Glutamatergic neuron (in vitro differentiated cells): ENCODE data around the gene STX1B. TPM values are rescaled to one million over a fixed set of nuclear protein-coding genes. Genes with fewer than 3 reads are reported as not detected.
A peak's percentile ranks its signal among the peaks of the same experiment; 100 is the strongest.

Source experiments
- DNase-seq: peaks from one replicate; pipeline ENCODE4 v3.0.0; 2022
- H3K27ac Mint-ChIP-seq: one replicate; pipeline ENCODE4 v1.8.0; 2020; ENCODE audit warnings: mild to moderate bottlenecking, mixed read lengths, inconsistent platforms; ENCODE audit not compliant: unreplicated experiment
- H3K27me3 Mint-ChIP-seq: one replicate; pipeline ENCODE4 v1.8.0; 2020; ENCODE audit warnings: mild to moderate bottlenecking, moderate library complexity, mixed read lengths, inconsistent platforms; ENCODE audit not compliant: unreplicated experiment
- H3K36me3 Mint-ChIP-seq: one replicate; pipeline ENCODE4 v1.8.0; 2020; ENCODE audit warnings: mild to moderate bottlenecking, mixed read lengths, inconsistent platforms; ENCODE audit not compliant: unreplicated experiment
- H3K4me1 Mint-ChIP-seq: one replicate; pipeline ENCODE4 v1.8.0; 2020; ENCODE audit warnings: mild to moderate bottlenecking, low read depth, mixed read lengths, inconsistent platforms; ENCODE audit not compliant: unreplicated experiment
- H3K4me3 Mint-ChIP-seq: one replicate; pipeline ENCODE4 v1.8.0; 2020; ENCODE audit warnings: mild to moderate bottlenecking, mixed read lengths, inconsistent platforms; ENCODE audit not compliant: unreplicated experiment
- H3K9me3 Mint-ChIP-seq: one replicate; pipeline ENCODE4 v1.8.0; 2020; ENCODE audit warnings: mild to moderate bottlenecking, moderate library complexity, mixed read lengths, inconsistent platforms; ENCODE audit not compliant: unreplicated experiment
- total RNA-seq: library from RNA; stranded (reverse); fragmentation: NEBNext Ultra II Directional; extraction: Animal tissue kit (Norgen Biotek cat#: 25700); gene quantifications from one replicate; pipeline ENCODE4 v1.2.1, GENCODE V29; 2021; ENCODE audit not compliant: unreplicated experiment
- TF ChIP-seq, protein P1 (sequence below): fragments of 200-600 bp; sonication (generic); IDR thresholded peaks from one replicate; pipeline ENCODE4 v1.5.0; 2021; ENCODE audit not compliant: partially characterized antibody, unreplicated experiment

The STX1B gene
- total RNA-seq, 1 donor from 2014 or later, result 51.6 TPM

DNA sequence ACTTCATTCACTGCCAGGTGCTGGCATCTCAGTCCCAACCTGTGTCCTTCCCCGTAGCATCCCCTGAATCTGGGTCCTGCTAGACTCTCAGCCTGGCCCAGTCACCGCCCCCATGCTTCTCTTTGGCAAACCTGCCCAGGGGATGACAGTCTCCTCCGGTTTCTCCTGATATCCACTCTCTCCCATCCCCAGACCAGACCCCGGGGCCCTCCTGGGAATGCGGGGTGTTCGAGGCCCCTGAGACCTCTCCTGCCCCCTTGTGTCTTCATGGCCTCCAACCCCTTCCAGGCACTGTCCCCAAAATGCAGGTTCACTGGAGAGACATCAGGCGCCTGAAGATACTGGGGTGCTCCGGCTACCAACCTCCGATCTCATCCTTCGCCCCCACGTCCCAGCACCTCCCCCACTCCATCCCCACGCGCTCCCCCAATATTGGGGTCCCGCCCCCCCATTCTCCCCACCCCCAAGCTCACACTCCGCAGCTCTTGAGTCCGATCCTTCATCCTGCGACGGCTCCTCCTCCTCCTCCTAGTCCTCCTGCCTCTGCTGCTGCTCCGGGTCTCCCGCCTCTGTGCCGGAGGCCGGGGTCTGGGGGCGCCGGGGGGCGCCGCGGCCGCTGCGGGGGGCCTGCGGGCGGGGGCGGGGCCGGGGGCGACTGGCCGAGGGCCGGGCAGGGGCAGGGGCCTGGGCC lies 399 bp downstream of the STX1B start:
- Mint-ChIP-seq H3K4me1 (peaks cover 19% of the 10 kb centered on the region), H3K9me3 (peaks cover 10% of the 10 kb centered on the region), H3K36me3 (no peaks in the 10 kb centered on the region), H3K27me3 (peaks cover 7% of the 10 kb centered on the region), H3K27ac (peak overlapping the region; percentile 68), H3K4me3 (peak overlapping the region; percentile 94)
- DNase-seq, result peak; percentile 42
- TF ChIP-seq, protein P1, sequence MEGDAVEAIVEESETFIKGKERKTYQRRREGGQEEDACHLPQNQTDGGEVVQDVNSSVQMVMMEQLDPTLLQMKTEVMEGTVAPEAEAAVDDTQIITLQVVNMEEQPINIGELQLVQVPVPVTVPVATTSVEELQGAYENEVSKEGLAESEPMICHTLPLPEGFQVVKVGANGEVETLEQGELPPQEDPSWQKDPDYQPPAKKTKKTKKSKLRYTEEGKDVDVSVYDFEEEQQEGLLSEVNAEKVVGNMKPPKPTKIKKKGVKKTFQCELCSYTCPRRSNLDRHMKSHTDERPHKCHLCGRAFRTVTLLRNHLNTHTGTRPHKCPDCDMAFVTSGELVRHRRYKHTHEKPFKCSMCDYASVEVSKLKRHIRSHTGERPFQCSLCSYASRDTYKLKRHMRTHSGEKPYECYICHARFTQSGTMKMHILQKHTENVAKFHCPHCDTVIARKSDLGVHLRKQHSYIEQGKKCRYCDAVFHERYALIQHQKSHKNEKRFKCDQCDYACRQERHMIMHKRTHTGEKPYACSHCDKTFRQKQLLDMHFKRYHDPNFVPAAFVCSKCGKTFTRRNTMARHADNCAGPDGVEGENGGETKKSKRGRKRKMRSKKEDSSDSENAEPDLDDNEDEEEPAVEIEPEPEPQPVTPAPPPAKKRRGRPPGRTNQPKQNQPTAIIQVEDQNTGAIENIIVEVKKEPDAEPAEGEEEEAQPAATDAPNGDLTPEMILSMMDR, result no peak

DNA sequence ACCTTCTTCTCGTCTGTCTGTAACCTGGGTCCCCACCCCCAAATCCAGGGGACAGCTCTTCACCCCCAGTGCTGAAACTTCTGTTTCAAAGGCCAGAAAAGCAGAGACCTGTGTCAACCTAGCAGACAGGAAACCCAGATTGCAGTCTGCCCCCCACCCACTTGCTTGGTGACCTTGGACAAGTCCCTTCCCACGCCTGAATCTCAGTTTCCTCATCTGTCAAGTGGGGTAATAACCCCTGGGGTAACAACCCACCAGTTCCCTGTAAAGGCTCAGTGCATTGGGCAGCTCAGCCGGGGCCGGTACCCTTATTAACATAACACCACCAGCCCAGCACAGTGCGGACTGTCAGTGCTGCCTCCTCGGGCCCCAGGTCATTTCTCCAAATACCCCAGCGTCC lies 1.3 kb downstream of the STX1B start:
- H3K4me1 Mint-ChIP-seq, result peaks cover 20% of the 10 kb centered on the region
- peak overlapping the region; percentile 94 for H3K4me3 Mint-ChIP-seq
- TF ChIP-seq, protein P1, result no peak
- no peak overlapping the region for H3K27ac Mint-ChIP-seq
- H3K9me3 Mint-ChIP-seq, result peaks cover 10% of the 10 kb centered on the region
- no peaks in the 10 kb centered on the region for H3K36me3 Mint-ChIP-seq
- DNase-seq, result no peak
- H3K27me3 Mint-ChIP-seq, result peaks cover 6% of the 10 kb centered on the region

DNA sequence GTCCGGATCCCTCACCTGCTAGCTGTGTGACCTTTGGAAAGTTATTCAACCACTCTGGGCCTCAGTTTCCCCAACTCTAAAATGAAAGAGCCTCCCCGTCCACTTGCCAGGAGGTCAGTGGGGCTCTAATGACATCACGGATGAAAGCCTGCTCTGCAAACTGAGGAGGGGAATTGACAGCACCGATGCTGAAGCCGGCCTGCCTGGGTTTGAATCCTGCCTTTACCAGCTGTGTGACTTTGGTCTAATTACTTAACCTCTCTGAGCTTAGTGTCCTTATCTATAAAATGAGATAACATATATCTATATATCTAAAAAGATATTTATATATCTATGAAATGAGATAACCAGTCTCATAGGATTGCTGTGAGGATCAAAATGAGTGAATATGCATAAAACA lies 1.9 kb downstream of the STX1B start:
- no peaks in the 10 kb centered on the region for H3K36me3 Mint-ChIP-seq
- peaks cover 6% of the 10 kb centered on the region for H3K27me3 Mint-ChIP-seq
- H3K27ac Mint-ChIP-seq, result no peak overlapping the region
- peaks cover 21% of the 10 kb centered on the region for H3K4me1 Mint-ChIP-seq
- TF ChIP-seq, protein P1, result no peak
- DNase-seq, result no peak
- peak overlapping the region; percentile 61 for H3K4me3 Mint-ChIP-seq
- peaks cover 10% of the 10 kb centered on the region for H3K9me3 Mint-ChIP-seq

DNA sequence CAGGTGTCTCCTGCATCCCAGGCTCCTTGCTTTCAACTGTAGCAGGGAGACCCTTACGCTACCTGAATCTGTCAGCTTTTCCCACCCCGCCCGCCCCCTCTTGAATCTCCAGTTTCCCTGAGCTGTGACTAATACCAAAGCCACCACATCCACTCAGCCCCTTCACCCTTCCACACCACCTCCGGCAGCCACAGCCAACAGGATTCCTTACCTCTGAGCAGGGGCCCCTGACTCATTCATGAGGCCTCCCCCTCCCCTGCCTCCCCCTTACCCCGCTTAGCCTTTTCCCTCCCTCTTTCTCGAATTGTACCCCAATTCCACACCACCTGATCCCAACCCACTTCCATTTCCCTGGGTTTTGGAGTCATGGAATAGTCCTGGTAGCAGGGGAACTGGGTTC lies 2.3 kb downstream of the STX1B start:
- Mint-ChIP-seq H3K27me3 (peaks cover 8% of the 10 kb centered on the region), H3K27ac (no peak overlapping the region), H3K4me1 (peaks cover 25% of the 10 kb centered on the region), H3K36me3 (no peaks in the 10 kb centered on the region), H3K9me3 (peaks cover 12% of the 10 kb centered on the region), H3K4me3 (no peak overlapping the region)
- no peak for DNase-seq
- TF ChIP-seq, protein P1, result no peak

DNA sequence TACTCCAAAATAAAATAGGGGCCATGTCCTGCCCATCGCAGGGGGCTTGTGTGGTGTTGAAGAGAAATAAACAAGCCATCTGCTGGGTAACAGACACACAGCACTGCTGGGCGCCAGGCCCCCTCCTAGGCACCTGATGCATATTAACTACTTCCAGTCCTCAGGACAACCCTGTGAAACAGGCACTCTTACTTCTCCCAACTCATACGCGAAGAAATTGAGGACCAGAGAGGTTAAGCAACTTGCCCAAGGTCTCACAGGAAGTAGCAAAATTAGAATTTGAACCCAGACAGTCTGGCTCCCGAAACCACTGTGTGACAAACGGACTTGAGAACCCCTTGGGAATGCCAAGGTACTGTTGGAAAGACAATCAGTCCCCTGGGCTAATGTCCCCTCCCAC lies 2.8 kb downstream of the STX1B start:
- no peaks in the 10 kb centered on the region for H3K36me3 Mint-ChIP-seq
- peak overlapping the region; percentile 88 for H3K27ac Mint-ChIP-seq
- H3K27me3 Mint-ChIP-seq, result peaks cover 8% of the 10 kb centered on the region

More for the DNA sequence above, 2.8 kb downstream of the STX1B start:
- no peak for DNase-seq
- TF ChIP-seq, protein P1, result no peak
- Mint-ChIP-seq H3K4me1 (peaks cover 28% of the 10 kb centered on the region), H3K9me3 (peaks cover 12% of the 10 kb centered on the region), H3K4me3 (no peak overlapping the region)
